Erythroblast (primary cell): ENCODE results near the gene PRRC1.
"Not testable (repeated sequence)": the region's sequence is repeated elsewhere in the genome, so short reads cannot be mapped to it uniquely, and the experiment has no call there.

Source experiments
- DNase-seq, 2 experiments: peaks; one replicate each; lab custom pipeline; 2025; lab: John Stamatoyannopoulos, UW
- GATA1 ChIP-seq: IDR thresholded peaks from 2 replicates; pipeline ENCODE4 v1.6.1; 2011; ENCODE audit warnings: low read depth, mild to moderate bottlenecking, control low read depth, low read length, moderate library complexity
- POLR2A ChIP-seq: IDR thresholded peaks from 2 replicates; pipeline ENCODE4 v1.6.1; 2011; ENCODE audit warnings: mild to moderate bottlenecking, low read length

Gene PRRC1

DNA sequence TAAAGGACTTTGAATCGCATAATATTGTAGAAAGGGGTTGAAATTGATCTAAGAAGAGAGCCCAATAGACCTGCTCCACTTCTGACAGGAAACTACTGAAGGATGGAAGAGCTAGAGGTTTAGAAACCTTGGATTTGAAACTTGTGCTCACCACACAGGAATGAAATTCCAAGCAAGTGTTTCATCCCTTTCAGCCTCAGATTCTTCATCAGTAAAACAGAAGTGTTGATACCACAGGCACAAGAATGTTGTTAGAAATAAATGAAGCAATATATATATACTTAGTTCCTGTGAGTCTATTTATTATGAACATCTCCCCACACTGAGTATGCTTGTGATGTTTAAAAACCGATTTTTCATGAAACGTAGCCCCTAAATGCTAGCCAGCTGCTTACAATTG, 43.8 kb downstream of the PRRC1 start:
- TF ChIP-seq GATA1 (no peak), POLR2A (no peak)
- no peak for DNase-seq

DNA sequence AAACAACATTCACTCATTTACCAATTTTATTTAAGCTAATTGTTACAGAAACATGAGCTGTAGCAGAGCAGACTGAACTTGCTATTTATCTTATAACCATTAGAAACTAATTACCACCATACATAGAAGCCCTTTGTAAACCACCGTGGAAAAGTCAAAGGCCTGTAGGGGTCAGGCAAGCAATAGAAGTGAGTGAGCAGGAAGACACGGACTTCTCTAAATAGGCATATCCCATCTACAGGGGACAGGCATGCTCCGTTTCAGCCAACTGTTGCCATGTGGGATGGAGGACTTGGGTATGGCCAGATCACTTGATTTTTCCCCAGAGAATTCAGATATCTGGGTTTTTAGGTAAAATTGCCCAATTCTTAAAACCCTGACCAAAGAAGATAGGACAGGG, 44.8 kb downstream of the PRRC1 start:
- DNase-seq: peak; percentile 2 to 11
- TF ChIP-seq GATA1 (no peak), POLR2A (no peak)

DNA sequence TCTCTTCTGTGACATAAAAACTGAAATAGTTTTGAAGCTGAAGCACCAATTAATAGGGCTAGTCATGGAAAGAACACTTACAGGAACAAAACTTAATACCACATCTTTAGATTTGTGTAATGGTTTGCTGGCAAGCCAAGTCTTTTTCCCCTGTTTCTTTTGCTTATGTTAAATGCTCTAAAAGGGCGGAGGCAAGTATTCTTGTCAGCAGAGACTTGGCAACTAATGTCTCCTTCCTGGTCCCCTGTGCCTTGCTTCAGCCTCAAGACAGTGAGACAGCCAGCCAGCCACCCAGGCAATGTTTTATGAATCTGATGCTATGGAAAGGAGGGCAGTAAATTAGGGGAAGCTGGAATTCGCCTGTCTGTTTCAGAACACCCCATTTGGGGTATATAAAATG, 45.7 kb downstream of the PRRC1 start:
- no peak for TF ChIP-seq POLR2A
- no peak for DNase-seq

DNA sequence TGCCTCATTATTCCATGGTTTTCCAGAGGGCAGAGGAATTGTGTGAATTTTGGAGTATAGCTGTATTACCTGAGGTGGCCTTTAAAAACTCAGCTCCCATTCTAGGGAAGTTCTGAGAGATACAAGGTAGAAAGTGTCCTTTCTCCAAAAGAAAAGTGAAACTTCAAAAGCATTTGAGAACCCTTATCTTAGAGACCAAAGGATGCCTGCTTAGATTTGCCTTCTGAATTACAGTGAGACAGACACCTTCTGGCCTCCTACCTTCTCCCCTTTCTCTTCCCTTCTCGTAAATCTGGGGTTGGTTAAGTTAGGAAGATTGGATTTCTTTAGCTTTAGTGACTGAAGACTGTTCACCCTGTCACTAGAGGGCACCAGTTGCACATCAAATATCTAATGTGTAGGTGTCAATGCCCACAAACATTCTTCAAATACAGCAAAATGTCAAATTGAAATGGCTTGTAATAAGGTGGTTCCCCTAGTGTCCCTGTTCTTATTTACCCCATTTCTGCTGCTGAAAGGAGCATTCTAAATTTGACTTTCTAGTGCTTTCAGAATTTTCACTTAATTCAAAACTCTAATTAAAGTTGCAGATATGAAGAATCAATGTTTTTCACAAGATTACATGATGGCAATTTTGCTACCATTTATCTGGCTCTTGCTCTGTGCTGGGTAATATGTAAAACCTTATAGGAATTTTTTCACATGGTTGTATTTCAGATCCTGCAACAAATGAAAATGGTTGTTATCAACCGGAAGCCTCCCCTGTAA, 46.7 kb downstream of the PRRC1 start:
- TF ChIP-seq GATA1 (no peak), POLR2A (no peak)
- DNase-seq: peak; percentile 52 to 74

DNA sequence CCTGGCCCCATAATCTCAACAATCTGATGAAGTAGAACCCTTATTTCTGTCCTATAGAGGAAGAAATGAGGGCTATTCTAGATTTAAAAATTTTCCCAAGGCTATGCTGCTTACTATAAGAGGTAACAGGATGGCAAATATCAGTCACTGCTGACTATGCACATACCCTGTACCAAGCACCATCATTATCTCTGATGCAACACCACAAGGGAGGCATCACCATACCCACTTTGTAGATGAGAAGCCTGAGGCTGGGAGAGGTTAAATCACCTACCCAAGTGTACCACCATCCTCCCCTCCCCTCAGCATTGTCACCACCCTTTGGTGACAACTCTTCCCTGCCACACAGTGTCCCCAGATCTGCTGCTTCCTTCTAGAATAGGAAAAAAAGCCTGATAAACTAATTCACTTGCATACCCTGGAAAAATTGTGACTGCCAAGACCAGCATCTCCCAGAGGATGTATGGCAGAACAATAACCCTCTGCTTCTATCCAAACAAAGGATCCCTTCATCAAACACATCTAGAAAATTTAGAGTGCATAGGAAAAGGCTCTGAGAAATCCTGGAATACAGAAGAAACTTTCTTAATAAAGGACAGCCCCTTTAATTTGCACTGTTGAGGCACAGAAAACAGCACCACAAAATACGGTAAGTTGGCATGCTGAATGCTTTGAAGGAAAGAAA, 48.3 kb downstream of the PRRC1 start:
- TF ChIP-seq GATA1 (no peak), POLR2A (no peak)
- DNase-seq: no peak

DNA sequence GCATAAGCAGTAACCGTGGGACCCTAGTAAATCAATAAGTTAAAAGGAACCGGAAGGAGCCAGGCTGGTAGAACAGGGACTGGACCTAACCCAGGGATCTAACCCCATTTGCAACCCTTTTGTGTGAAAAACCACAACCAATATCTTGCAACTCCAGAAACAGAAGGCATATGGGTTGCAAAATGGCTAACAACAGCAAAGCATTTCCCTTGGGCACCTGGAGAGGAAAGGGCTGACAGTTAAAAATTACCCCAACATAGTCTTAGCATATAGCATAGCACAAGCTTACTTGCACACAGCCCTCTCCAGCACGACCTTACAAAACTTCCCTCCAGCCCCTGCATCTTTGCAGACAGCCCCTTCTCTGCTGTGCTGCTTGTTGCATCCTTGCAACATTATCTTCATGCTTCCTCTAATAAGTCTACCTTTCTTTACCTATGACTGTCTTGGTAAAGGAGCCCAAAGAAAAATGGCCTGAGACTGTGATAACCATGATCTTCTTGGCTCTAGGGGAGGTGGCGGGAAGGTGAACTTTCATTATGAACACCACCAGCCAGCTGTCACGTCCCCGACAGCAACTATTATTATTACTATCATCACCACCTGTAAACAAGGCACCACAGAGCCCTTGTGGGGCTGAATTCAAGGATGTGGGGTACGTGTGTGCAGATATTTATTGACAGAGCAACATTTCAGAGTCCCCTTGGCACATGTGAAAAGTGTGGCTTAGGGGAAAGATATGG, 49.8 kb downstream of the PRRC1 start:
- TF ChIP-seq GATA1 (no peak), POLR2A (no peak)
- DNase-seq: no peak

DNA sequence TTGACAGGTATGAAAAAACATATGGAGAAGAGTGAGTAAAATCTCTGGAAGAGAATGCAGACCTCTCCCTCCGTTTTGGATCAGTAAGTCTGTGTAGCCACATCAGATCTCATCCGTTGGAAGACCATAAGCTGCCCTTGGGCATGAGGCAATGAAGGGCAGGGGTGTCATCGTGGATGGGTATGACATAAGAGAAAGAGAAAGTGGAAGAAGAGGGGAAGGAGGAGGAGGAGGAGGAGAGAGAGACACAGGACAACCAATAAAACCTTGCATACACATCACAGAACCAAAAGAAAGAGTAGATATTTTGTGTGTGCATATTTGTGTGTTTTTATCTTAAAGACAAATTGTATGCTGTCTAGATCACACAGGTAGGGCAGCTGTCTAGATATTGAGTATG, 50.7 kb downstream of the PRRC1 start:
- no peak for TF ChIP-seq POLR2A
- no peak for TF ChIP-seq GATA1
- DNase-seq: no peak

DNA sequence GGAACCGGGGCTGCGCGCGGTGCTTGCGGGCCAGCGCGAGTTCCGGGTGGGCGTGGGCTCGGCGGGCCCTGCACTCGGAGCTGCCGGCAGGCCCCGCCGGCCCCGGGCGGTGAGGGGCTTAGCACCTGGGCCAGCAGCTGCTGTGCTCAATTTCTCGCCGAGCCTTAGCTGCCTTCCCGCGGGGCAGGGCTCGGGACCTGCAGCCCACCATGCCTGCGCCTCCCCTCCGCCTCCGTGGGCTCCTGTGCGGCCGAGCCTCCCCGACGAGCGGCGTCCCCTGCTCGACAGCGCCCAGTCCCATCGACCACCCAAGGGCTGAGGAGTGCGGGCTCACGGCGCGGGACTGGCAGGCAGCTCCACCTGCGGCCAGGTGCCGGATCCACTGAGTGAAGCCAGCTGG, 52.0 kb downstream of the PRRC1 start:
- not testable (repeated sequence) for DNase-seq

DNA sequence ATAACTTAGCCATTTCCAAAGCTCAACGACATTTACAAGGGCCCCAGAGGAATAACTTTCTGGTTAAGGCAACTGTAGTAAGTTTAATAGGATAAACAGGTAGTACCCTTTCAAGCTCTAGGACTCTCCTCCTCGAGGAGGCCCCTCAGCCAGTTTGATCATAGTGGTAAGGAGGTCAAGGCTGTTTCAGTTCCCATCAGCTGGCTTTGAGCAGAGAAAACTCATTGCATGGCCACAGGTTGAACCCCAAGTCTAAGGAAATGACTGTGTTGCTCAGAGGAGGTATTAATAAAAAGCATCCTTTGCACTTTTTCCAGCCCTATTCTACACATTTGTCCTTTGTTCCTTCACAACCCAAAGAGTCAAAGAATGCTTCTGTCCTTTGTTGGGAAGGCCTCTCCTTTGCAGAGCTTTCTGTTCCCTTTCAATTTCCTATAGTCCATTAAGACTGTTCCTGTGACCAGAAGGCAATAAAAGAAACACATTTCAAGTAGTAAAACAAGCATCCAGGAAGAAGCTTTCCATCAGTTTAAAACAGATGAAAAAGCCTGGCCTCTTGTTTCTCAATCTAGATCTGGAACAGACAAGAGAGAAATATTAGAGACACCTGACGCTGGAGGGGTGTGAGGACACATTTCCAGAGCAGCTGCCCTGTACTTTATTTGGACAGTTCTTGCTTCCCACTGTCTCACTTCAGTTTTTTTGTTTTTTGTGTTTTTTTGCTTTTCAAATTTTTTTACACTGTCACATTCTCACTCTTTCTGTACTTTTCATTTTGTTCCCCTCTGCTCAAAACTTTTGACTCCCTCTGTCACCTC, 54.1 kb downstream of the PRRC1 start:
- no peak for TF ChIP-seq POLR2A
- DNase-seq: no peak

DNA sequence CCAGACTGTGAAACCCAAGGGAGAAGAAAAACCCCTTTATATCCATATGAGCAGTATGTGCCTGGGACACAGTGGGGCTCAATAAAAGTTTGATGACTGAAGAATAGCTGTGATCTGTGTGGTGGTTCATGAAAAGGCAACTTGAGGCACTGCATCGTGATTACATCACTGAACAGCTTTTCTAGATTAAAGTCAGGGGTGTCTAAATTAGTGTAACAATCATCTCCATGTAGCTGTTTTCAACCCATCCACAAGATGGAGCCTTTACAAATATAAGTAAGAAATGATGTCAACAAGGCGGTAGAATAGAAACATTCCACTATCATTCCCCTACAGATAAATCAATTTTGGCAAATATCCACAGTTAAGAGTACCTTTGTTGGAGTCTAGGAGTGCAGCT, 55.5 kb downstream of the PRRC1 start:
- TF ChIP-seq GATA1: no peak
- no peak for TF ChIP-seq POLR2A
- DNase-seq: no peak

DNA sequence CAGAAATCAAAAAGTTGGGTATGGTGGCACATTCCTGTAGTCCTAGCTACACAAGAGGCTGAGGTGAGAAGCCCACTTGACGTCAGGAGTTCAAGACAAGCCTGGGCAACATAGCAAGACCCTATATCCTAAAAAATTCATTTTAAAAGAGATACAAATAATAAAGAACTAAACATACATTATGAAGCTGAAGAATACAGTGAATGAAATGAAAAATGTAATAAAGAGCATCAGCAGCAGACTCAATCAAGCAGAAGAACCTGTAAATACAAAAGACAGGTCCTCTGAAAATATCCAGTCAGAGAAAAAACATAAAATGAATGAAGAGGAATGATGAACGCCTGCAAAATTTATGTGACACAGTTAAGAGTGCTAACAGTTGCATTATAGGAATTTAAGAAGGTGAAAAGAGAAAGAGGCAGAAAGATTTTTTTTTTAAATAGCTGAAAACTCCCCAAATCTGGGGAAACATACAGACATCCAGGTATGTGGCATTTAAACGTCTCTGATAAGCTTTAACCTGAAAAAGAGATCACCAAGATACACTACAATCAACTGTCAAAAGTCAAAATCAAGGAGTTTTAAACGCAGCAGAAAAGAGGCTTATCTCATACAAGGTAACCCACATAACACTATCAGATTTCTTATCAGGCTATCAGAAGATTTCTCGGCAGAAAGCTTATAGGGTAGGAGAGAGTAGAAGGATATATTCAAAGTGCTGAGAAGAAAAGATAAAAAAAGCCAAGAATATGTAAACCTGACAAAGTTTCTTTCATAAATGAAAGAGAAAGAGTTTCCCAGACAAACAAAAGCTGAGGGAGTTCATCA, 57.6 kb downstream of the PRRC1 start:
- no peak for TF ChIP-seq POLR2A
- DNase-seq: no peak

DNA sequence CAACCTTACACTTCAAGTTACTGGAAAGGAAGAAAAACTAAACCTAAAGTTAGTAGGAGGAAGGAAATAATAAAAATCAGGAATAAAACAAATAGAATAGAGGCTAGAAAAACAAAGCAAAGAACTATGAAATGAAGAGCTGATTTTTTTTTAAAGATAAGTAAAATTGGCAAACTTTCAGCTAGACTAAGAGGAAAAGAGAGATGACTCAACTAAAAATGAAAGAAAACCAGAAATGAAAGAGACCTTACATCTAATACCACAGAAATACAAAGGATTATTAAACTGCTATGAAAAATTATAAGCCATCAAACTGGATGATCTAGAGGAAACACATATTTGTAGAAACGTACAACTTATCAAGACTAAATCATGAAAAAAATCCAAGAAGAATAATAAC, 60.0 kb downstream of the PRRC1 start:
- TF ChIP-seq GATA1 (no peak), POLR2A (no peak)
- DNase-seq: no peak

DNA sequence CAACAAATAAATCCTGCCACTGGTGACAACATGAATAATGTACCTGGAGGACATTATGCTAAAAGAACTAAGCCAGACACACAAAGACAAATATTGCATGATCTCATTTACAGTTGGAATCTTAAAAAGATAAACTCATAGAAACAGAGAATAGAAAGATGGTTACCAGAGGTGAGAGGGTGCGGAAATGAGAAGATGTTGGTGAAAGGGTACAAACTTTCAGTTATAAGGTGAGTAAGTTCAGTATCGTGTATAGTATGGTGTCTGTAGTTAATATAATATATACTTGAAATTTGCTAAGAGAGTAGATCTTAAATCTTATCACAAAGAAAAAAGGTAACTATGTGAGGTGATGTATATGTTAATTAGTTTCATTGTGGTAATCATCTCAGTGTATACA, 63.3 kb downstream of the PRRC1 start:
- TF ChIP-seq GATA1 (no peak), POLR2A (no peak)
- no peak for DNase-seq
